ENCODE measurements around the gene KIF19. TPM values are rescaled to one million over a fixed set of nuclear protein-coding genes. Genes with fewer than 3 reads are reported as not detected.

KIF19 gene
- total RNA-seq, 2 donors from 2014 or later: 0.56 to 0.95 TPM

DNA sequence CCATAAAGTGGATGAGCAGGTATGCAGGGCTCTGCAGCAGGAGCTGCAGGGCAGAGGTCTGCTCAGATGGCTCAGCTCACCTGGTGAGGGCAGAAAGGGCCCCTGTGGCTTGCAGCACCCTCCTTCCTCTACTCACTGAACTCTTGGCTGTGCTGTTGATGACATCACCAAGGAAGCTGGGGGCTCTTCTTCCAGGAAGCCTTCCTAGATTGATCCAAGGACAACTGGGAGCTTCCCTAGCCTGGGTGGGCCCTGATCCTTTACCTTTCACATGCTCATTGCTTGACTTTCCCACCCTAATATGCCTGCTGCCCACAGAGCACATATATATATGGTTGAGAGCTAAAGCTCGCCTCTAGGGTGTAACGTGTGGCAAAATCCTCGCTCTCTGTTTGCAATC lies 2.5 kb downstream of the KIF19 start:
- Histone ChIP-seq H3K4me3 (no peak overlapping the region), H3K4me1 (ENCODE audit: control insufficient read depth in 1 of 2, low read depth in 2 of 2) (peaks cover 0 to 23% of the 10 kb centered on the region in 2 donors)
- no peak for ATAC-seq (ENCODE audit: insufficient number of reproducible peaks, low FRiP score, low read depth)

DNA sequence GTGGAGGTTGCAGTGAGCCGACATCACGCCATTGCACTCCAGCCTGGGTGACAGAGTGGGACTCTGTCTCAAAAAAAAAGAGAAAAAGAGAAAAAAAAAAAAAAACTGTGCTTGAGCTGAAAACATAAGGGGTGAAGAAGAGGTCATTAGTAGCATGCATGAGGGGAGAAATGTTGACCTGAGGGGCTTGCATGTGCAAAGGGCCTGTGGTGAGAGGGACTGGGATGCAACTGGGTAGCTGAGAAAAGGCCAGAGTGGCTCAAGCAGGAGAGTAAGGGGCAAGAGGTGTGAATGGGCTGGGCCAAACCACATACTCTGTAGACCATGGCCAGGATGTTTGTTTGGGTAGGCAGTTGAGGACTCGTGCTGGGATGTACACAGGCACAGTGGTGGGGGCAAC lies 3.4 kb downstream of the KIF19 start:
- Histone ChIP-seq H3K4me3 (no peak overlapping the region), H3K27ac (no peak overlapping the region), H3K27me3 (replicated peaks; ENCODE audit: insufficient read depth) (no peaks in the 10 kb centered on the region), H3K9me3 (no peaks in the 10 kb centered on the region), H3K36me3 (no peaks in the 10 kb centered on the region), H3K4me1 (ENCODE audit: control insufficient read depth in 1 of 2, low read depth in 2 of 2) (peaks cover 0 to 23% of the 10 kb centered on the region in 2 donors)
- no peak for DNase-seq (ENCODE audit: low spot score)
- TF ChIP-seq, protein P1, sequence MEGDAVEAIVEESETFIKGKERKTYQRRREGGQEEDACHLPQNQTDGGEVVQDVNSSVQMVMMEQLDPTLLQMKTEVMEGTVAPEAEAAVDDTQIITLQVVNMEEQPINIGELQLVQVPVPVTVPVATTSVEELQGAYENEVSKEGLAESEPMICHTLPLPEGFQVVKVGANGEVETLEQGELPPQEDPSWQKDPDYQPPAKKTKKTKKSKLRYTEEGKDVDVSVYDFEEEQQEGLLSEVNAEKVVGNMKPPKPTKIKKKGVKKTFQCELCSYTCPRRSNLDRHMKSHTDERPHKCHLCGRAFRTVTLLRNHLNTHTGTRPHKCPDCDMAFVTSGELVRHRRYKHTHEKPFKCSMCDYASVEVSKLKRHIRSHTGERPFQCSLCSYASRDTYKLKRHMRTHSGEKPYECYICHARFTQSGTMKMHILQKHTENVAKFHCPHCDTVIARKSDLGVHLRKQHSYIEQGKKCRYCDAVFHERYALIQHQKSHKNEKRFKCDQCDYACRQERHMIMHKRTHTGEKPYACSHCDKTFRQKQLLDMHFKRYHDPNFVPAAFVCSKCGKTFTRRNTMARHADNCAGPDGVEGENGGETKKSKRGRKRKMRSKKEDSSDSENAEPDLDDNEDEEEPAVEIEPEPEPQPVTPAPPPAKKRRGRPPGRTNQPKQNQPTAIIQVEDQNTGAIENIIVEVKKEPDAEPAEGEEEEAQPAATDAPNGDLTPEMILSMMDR (IDR thresholded peaks at IDR 0.05): no peak
- ATAC-seq (ENCODE audit: insufficient number of reproducible peaks, low FRiP score, low read depth): no peak

More for the DNA sequence above, 2.5 kb downstream of the KIF19 start:
- Histone ChIP-seq H3K36me3 (no peaks in the 10 kb centered on the region), H3K27ac (no peak overlapping the region), H3K27me3 (replicated peaks; ENCODE audit: insufficient read depth) (no peaks in the 10 kb centered on the region), H3K9me3 (no peaks in the 10 kb centered on the region)
- DNase-seq (ENCODE audit: low spot score): no peak
- TF ChIP-seq, protein P1 (IDR thresholded peaks at IDR 0.05): no peak

DNA sequence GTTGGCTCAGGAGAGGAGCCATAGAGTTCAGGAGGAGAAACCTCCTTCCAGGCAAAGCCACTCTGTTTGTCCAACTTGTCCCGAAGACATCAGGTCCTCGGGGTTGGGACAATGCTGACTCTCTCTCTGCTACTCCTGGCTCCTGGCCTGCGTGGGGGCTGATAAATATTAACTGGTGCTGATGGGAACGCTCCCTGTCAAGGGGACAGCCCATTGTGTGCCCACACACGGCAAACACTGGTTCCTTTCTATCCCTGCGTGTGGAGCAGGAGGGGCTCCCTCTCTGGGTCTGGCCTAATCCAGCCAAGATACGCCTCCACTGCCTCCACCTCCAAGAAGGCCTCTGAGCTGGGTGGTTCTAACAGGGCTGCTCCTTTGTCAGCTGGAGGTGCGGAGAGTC lies 4.4 kb downstream of the KIF19 start:
- H3K36me3 ChIP-seq: no peaks in the 10 kb centered on the region
- H3K4me3 ChIP-seq: no peak overlapping the region
- ATAC-seq (ENCODE audit: insufficient number of reproducible peaks, low FRiP score, low read depth) (no peak), DNase-seq (ENCODE audit: low spot score) (no peak)
- H3K4me1 ChIP-seq (ENCODE audit: control insufficient read depth in 1 of 2, low read depth in 2 of 2): peaks cover 0 to 16% of the 10 kb centered on the region in 2 donors
- H3K9me3 ChIP-seq: no peaks in the 10 kb centered on the region
- no peak overlapping the region for H3K27ac ChIP-seq
- TF ChIP-seq, protein P1 (IDR thresholded peaks at IDR 0.05): no peak
- no peaks in the 10 kb centered on the region for H3K27me3 ChIP-seq (replicated peaks; ENCODE audit: insufficient read depth)

DNA sequence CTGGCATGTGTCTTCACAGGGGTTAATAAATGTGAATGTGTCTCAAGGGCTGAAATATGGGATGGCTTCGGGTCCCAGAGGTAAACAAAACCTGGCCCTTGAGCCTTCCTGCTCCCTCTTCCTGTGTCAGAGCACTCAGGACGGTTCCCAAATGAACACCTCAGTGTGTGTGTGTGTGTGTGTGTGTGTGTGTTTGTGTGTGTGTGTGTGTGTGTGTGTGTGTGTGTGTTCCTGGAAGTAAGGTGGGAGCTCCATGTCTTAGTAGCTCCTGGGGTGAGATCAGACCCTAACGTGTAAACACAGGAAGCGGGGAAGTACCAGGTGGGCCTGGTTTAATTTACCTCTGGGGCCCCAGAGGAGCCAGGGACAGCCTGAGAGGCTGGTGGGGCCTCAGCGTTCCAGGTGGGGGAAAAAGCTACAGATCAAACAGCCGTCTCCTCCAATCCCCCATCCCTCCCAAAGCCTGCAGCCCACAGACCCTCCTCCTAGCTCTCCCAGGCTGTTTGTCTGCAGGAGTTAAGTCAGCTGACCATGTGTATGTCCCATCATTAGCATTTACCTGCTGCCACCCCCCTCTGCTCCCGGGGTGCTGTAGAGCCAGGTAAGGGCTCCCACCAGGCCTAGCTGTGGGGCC lies 6.1 kb downstream of the KIF19 start:
- no peak overlapping the region for H3K27ac ChIP-seq

DNA sequence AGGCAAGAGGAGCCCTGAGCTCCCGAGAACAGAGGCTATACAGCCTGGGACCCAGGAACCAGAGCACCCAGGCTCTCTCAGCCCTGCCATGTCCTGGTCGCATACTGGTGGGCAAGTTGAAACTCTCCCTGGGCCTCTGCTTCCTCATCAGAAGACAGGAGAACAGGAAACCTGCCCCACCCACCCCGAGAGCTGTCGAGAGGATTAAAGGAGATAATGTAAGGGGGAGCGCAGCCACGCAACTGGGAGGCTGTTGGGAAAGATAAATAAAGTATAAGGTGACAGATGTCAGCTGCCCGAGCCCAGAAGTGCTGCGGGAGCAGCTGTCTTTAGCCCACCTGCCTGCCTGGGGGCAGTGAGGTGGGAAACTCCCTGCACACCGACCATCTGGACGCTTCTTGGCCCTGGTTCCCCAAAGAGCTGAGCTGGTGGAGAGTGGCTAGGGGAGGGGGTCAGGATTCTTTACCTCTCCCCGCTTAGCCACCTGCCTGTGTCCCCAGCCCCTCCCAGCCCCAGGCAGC lies 6.8 kb downstream of the KIF19 start:
- no peaks in the 10 kb centered on the region for H3K27me3 ChIP-seq (replicated peaks; ENCODE audit: insufficient read depth)
- no peak for DNase-seq (ENCODE audit: low spot score)
- no peaks in the 10 kb centered on the region for H3K36me3 ChIP-seq
- ATAC-seq (ENCODE audit: insufficient number of reproducible peaks, low FRiP score, low read depth): no peak
- no peak overlapping the region for H3K27ac ChIP-seq
- no peaks in the 10 kb centered on the region for H3K4me1 ChIP-seq (ENCODE audit: control insufficient read depth in 1 of 2, low read depth in 2 of 2)
- TF ChIP-seq, protein P1 (IDR thresholded peaks at IDR 0.05): no peak
- H3K4me3 ChIP-seq: no peak overlapping the region
- no peaks in the 10 kb centered on the region for H3K9me3 ChIP-seq

More for the DNA sequence above, 6.1 kb downstream of the KIF19 start:
- no peak for DNase-seq (ENCODE audit: low spot score)
- TF ChIP-seq, protein P1 (IDR thresholded peaks at IDR 0.05): no peak
- Histone ChIP-seq H3K4me3 (no peak overlapping the region), H3K36me3 (no peaks in the 10 kb centered on the region), H3K4me1 (ENCODE audit: control insufficient read depth in 1 of 2, low read depth in 2 of 2) (no peaks in the 10 kb centered on the region), H3K9me3 (no peaks in the 10 kb centered on the region), H3K27me3 (replicated peaks; ENCODE audit: insufficient read depth) (no peaks in the 10 kb centered on the region)
- ATAC-seq (ENCODE audit: insufficient number of reproducible peaks, low FRiP score, low read depth): no peak

Measured in thoracic aorta (tissue), 2 donors.